GM21576 (cell line): Measurements from ENCODE around the gene SYT15.
"Not testable (repeated sequence)": the region's sequence is repeated elsewhere in the genome, so short reads cannot be mapped to it uniquely, and the experiment has no call there.

Source experiments
- ATAC-seq: cut with Tn5 transposase; IDR thresholded peaks from one replicate; pipeline ENCODE4 v1.9.1; 2021; ENCODE audit warnings: mild to moderate bottlenecking, moderate library complexity; ENCODE audit not compliant: unreplicated experiment

The SYT15 gene

DNA sequence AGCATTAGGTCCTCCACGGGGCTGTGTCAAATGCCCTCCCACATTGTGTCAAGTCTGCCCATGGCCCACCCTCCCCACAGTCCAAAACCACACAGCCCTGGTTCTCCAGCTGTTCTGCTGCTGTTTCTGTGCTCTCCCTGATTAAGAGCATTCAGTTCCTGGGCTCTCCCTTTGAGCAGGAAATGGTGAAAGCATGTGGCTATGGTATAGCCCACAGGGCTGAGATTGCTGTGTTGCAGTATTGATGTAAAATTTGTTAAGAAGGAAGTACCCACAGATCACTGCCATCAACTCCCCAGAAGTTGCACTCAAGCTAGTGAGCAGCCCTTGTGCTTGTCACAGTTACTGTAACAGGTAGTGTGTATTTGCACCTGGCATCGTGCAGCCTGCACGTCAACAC, 9.3 kb downstream of the SYT15 start:
- ATAC-seq: not testable (repeated sequence)

DNA sequence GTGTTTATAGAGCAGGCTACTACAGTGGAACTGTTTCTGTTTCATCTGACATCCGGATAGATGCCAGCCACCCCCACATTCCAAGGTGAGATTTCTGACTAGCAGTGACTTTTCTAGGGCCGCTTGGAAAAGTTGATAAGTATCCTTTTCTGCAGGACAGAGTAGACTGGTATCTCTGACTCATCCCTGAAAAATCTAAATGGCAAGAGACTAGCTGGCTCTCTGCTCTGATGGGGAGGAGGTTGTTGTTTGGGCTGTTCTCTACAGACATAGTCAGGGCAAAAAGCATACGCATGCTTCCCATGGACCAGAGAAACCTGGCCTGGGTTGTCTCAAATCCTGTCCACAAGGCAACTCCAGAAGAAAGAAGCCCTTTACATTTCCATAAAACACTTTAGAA, 10.7 kb downstream of the SYT15 start:
- not testable (repeated sequence) for ATAC-seq

DNA sequence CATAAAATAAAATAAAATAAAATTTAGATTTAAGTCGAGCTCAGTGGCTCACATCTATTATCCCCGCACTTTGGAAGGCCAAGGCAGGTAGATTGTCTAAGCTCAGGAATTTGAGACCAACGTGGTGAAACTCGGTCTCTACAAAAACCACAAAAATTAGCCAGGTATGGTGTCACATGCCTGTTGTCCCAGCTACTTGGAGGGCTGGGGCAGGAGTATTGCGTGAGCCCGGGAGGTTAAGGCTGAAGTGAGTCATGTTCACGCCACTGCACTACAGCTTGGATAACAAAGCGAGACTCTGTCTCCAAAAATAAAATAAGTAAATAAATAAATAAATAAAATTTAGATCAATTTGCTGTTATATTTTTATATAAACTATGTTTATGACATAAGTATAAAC, 12.1 kb downstream of the SYT15 start:
- not testable (repeated sequence) for ATAC-seq

DNA sequence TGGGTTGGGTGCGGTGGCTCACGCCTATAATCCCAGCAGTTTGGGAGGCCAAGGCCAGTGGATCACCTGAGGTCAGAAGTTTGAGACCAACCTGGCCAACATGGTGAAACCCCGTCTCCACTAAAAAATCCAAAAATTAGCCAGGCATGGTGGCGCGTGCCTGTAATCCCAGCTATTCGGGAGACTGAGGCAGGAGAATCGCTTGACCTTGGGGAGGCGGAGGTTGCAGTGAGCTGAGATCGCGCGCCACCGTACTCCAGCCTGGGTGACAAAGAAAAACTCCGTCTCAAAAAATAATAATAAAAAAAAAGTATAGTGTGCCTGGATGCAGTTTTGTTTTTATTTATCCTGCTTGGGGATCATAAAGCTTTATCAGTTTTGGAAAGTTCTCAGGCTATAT, 14.4 kb downstream of the SYT15 start:
- not testable (repeated sequence) for ATAC-seq

DNA sequence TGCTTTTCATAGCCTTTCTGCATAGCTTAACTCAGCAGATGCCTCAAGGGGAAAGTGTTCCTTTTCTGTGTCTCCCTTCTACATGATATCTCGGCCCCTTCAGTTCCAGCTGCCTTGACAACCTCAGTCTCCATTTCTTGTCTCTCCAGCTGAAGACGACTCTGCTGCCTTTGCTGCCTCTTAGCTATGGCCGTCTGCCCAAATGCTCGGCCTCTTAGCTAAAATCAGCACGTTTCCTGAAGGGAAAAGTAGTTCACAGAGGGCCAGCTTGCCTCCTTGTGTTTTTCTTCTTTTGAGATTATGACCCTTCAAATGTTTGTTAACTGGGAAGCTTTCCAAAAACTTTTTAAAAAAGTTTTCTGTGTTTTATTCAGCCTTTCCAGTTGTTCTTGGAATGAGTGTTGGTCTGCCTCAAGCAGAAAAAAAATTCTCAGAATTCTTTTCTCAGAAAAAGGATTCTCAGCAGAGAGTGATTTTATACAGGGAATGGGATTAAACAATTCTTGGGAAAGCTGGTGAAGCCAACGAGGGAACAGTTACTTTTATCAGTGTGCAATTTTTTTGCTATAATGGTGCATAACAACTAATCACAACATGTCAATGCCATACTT, 15.6 kb downstream of the SYT15 start:
- not testable (repeated sequence) for ATAC-seq

DNA sequence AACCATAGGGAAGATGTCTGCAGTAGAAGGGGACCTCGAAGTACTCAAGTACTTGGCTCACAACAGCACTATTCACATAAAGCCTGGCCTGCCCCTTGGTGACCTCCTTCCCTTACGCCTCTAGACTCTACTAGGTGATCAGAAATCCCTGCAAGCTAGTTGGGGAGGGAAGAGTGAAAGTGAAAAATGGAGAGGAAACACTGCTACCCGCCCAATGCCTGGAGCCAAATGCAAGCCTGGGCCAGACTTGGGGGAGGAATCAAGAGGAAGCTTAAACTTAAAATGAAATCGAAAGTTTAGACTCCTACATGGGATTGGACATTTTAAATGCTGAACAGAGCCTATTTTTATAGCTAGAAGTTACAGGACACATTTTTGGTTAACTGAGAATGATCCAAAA, 17.6 kb downstream of the SYT15 start:
- not testable (repeated sequence) for ATAC-seq

DNA sequence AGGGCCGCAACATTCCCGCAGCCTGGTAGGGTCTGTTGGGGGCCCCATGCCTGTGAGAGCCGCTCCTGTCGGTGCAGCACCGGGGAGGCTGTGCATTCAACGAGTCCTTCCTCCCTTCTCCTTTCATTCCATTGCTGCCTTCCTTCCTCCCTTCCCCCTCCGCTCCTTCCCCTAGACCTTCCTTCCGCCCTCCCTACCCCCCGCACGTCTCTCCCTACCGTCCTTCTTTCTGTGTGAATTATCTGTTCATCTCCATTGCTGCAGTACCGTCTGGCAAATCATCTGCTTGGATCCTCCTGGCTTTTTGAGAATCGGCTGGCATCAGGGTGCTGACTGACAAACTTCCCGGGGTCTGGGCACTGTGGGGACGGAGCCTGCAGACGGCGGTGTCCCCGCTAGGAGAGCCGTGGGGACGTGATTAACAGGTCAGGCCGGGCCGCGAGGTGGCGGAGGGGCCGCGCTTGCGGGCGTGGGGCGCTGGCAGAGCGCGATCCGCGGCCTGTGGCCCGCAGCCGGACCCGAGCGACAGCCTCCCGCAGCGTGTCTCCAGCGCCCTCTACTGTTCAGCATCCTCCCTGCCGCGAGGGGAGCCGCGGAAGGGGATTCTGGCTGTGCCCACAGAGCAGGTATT, 18.8 kb downstream of the SYT15 start:
- ATAC-seq: not testable (repeated sequence)

DNA sequence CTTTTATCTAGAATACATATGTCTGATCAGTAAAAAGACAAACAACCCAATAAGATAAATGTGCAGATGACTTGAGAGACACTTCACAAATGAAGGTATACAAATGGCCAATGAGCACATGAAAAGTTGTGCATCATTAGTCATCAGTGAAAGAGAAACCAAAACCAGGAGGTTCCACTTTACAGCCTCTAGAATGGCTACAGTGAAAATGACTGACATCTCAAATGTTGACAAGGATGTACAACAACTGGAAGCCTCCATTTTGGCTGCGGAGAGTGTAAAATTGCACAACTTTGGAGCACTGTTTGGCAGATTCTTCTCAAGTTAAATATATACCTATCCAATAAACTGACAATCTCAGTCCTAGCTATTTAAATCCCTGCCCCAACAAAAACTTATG, 21.6 kb downstream of the SYT15 start:
- peak; percentile 86 for ATAC-seq

DNA sequence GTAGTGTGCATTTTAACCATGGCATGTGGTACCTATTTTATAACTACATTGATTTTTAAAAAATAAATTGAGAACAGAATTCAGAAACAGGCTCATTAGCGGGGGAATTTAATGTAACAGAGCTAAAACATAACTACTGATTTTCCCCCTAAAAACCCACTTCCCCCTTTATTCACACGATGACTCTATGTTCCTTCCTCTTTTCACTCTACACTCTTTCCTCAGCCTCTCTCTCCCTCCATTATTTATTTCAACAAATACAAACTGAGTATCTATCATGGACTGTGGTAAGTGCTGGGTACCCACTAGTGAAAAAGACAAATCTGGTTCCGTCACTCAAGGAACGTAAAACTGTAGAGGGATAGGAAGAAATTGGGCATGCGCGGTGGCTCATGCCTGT, 36.6 kb downstream of the SYT15 start:
- not testable (repeated sequence) for ATAC-seq

DNA sequence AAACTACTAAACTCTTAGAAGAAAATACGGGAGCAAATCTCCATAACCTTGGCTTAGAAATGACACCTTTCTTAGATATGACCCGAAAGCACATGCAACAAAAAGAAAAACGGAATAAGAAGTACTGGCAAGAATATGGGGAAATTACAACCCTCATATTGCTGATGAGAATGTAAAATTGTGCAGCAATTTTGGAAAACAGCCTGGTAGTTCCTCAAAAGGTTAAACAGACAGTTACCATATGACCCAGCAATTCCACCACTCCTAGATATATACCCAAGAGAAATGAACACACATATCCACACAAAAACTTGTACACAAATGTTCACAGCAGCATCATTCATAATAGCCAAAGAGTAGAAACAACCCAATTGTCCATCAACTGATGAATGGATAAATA, 37.3 kb downstream of the SYT15 start:
- ATAC-seq: not testable (repeated sequence)

DNA sequence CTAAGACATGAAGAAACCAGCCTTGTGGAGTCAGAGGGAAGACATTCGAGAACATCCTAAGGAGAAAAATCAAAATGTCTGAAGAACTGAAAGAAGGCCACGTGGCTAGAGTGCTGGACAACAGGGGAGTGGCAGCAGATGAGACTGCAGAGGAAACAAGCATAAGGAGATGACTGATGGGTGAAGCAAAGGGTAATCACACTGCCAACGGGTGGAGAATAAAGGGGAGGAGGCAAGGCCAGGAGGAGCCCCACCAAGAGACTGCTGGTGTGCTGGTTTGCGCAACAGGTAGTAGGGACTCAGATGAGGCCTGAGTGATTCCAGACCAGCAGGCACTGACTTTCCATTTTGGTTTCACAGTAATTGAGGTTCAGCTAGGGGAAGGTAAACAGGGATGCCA, 38.2 kb downstream of the SYT15 start:
- ATAC-seq: not testable (repeated sequence)

DNA sequence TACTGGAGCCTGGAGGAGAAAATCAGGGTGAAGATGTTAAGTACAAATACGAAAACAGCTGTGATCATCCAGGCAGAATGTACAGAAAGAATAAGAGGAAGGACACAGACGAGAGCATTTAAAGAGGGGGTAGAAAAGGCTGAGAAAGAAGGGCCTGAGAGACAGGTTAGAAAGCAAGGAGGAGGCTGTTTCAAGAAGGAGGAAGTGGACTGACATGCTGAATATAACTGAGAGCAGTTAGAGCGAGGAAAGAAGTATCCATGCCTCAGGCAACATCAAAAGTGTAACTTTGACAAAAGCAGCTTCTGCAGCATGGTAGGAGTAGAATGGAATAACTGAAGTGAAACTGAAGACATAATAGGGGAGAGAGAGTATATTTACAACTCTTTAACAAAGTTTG, 39.0 kb downstream of the SYT15 start:
- not testable (repeated sequence) for ATAC-seq

DNA sequence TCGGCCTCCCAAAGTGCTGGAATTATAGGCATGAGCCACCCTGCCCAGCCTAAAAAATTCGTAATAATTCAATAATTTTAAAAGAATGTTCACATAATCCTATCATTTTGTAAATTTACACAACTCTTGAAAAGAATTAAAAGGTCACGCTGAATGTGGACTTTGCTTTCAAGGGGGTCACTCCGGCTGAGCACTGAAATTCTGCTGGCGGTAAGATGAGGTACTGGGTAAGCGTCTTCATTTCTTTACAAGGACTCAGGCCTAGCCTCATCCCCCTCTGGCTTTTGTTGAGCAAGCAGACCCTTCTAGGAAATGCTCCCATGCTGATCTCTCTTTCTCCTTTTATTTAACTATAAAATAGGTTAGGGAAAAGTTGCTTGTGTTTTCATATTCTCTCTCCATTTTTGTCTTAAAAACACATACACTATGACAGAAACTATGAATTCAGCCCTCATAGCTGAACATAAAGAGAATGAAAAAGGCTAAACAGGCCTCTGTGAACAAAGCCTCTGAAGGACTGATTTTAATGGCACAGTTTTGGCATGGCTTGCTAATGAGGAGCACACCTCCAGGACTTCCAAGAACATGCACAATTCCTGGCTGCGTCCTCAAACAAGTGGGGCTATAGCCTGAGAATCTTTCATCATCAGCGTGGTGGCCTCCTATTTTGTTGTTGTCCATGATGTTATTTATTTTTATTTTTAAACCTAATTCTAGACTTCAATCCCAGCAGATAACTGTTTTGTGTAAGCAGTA, 45.1 kb downstream of the SYT15 start:
- not testable (repeated sequence) for ATAC-seq

DNA sequence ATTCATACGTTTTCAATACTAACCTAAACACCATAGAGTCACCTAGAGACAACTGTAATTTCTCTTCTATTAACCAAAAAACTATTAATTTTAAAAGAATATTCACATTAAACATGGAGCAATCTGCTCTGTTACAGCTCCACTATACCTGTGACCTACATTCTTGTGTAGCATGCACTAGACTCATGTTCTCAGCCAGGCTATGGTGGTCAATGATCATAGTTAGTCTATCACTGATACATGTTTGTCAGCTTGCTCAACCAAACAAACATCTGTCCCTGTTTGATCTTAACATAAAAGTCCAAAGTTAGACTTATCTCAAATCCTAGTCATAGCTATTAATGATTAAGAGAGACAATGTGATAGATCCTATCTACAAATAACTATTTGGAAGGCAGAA, 50.9 kb downstream of the SYT15 start:
- not testable (repeated sequence) for ATAC-seq

DNA sequence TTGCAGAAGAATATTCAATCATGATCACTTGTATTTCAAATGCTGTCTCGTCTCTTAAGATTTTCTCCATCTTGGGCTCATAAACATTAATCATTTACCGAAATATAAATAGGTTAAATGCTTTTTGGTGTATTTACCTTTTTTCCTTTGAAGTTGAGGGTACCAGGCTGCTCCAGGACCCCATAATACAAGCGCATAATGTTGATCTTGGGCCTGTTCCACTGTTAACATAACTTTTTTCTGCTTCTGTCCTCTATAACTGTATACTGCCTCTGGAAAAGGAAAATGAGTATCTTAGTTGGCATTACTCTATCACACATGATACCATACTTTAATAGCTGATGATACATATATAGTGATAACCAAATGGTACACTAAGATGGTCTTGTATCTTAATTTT, 51.9 kb downstream of the SYT15 start:
- ATAC-seq: not testable (repeated sequence)

DNA sequence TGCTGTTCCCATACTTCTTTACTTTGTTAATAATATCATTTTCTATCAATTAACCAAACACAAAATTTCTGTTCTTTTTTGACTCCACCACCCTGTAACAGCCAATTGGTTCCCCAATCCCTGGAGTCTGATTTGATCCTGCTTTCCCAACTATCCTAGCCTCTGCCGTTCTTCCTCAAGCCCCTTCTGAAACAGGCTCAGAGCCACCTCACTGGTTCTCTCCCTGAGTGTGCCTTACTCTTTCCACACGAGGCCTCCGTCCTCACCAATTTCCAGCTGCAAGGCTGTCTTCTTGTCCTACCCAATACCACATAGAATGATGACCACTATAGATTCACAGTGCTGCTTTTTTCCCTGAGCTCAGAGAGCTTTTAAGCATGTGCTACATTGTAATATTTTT, 52.8 kb downstream of the SYT15 start:
- ATAC-seq: not testable (repeated sequence)

DNA sequence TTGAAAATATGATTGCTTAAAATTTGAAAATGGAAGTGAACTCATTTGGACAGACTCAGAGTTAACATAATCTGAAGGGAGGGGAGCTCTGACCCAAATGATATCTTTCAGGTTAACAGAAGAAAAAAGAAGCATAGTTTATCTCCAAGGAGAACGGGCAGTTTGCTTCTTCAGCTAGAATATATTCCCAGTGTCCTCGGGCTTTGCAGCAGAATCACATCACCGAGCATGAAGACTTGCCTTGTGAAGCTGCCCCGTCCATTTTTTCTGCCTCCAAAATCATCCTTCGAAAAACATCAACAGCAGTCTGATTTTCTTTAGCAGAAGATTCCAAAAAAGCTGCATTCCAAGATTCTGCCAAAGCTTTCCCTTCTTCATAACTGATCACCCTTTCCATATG, 55.8 kb downstream of the SYT15 start:
- ATAC-seq: not testable (repeated sequence)

DNA sequence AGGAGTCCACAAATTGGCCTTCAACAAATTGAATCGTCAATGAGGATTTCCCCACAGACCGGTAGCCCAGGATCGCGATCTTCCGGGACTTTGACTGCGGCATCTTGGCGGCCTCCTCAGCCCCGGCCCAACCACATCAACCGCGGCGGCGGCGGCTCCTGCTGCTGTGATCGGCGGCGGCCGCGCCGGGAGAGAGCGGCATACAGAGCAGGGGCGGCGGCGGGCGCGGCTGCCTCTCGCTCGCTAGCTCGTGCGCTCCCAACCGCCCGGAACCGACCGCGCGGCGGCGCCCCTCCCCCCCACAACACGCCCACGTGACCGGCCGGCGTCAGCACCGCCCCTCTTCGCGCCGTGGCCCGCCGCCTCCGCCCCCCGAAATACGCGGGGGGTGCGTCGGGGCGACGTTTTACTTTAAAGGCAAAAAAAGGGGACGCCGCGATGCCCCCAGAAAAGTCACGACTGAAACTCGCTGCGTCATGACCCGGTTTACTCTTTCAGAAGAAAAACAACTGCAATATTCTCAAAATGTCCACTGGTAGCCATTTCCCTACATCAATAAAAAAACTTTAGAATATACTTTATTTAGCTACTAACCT, 56.5 kb downstream of the SYT15 start:
- ATAC-seq: peak; percentile 66

DNA sequence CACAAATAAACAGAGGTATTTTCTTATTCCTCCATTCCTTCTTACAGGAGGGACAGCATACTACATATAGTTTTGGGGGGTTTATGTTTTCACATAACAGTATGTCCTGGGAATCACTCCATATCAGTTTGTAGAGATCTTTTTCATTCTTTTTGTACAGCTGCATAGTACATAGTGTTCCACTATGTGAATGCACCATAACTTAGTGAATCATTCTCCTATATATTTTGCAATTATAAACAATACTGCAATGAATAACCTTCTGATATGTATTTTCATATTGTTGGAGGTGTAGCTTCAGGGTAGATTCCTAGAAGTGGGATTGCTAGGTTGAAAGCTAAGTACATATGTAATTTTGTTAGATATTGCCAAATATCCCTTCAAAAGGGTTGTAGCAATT, 61.1 kb downstream of the SYT15 start:
- not testable (repeated sequence) for ATAC-seq
